ENCODE data around the gene TAAR2. TPM values are rescaled to one million over a fixed set of nuclear protein-coding genes. Genes with fewer than 3 reads are reported as not detected.

The TAAR2 gene
- total and polyA plus RNA-seq, 2 of the 8 experiments (the other 6 are each of a cell fraction or from before 2014, with no cell fraction given), result not detected

DNA sequence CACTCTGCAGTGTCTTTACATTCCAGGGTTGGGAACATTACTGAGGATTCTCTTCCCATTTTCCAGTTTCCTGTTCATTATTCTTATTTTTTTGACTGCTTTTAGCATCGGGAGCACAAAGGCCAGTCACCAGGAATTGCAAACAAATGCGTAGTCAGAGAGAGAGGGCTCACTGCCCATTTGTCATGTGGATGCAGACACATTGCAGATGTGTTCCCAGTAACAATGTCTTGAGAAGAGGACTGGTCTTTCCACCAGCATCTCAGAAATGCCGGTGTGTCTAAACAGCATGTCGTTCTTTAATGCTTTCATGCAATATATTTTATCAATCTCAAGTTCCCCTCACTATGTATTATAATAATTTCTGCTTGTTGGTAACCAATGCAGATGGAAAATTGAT lies 54.9 kb downstream of the TAAR2 start (continued):
- TF ChIP-seq SAP30 (IDR thresholded peaks at IDR 0.05; ENCODE audit: insufficient read depth, insufficient replicate concordance, low read length), result no peak
- TF ChIP-seq NRF1 (IDR thresholded peaks at IDR 0.05; ENCODE audit: low read depth, low read length), result no peak
- no peak for TF ChIP-seq SUZ12 (IDR thresholded peaks at IDR 0.05; ENCODE audit: low read length)
- TF ChIP-seq RBBP5 (IDR thresholded peaks at IDR 0.05; ENCODE audit: borderline replicate concordance, low read depth, low read length), result no peak
